DND-41 (cell line): ENCODE measurements around the gene AHRR.

Experiments used
- ATAC-seq: fragments of 200-7000 bp; cut with Tn5 transposase; 3 replicates; pipeline ENCODE4 v1.9.1; 2021; ENCODE audit warnings: low read depth; ENCODE audit not compliant: insufficient read depth
- DNase-seq: peaks from one replicate; pipeline ENCODE4 v3.0.0-alpha.2; 2020
- H2AFZ ChIP-seq: 2 replicates; pipeline ENCODE4 v1.6.0; 2012; ENCODE audit warnings: low read depth, low read length
- H3K27ac ChIP-seq: 2 replicates; pipeline ENCODE4 v1.5.1; 2012; ENCODE audit warnings: low read length, inconsistent platforms
- H3K27me3 ChIP-seq: fragments of 200-600 bp; sonication (generic); 2 replicates; pipeline ENCODE4 v1.6.0; 2012; ENCODE audit warnings: low read length, mild to moderate bottlenecking, inconsistent platforms; ENCODE audit not compliant: insufficient read depth, poor library complexity
- H3K36me3 ChIP-seq: 2 replicates; pipeline ENCODE4 v1.5.1; 2012; ENCODE audit warnings: low read length, inconsistent platforms; ENCODE audit not compliant: insufficient read depth
- H3K4me1 ChIP-seq: 2 replicates; pipeline ENCODE4 v1.5.1; 2012; ENCODE audit warnings: mild to moderate bottlenecking, low read length; ENCODE audit not compliant: insufficient read depth
- H3K4me2 ChIP-seq: 2 replicates; pipeline ENCODE4 v1.6.0; 2012; ENCODE audit warnings: mild to moderate bottlenecking, moderate library complexity, low read length, inconsistent platforms; ENCODE audit not compliant: insufficient read depth
- H3K4me3 ChIP-seq, 2 experiments: fragments of 200-600 bp in 1 of 2; shearing (Covaris generic) in 1 of 2; 2 replicates each; pipeline ENCODE4 v1.5.1; 2012 to 2016; ENCODE audit warnings: inconsistent platforms in 2 of 2, low read length in 2 of 2, mild to moderate bottlenecking in 2 of 2, low read depth in 1 of 2, moderate library complexity in 1 of 2
- H3K79me2 ChIP-seq: 2 replicates; pipeline ENCODE4 v1.6.0; 2012; ENCODE audit warnings: low read length, inconsistent platforms; ENCODE audit not compliant: insufficient read depth
- H3K9ac ChIP-seq: 2 replicates; pipeline ENCODE4 v1.6.0; 2012; ENCODE audit warnings: low read depth, mild to moderate bottlenecking, inconsistent platforms, low read length, moderate library complexity
- H3K9me3 ChIP-seq: 2 replicates; pipeline ENCODE4 v1.5.1; 2012; ENCODE audit warnings: low read length, moderate library complexity, mild to moderate bottlenecking, inconsistent platforms; ENCODE audit not compliant: insufficient read depth, severe bottlenecking
- H4K20me1 ChIP-seq: 2 replicates; pipeline ENCODE4 v1.6.0; 2012; ENCODE audit warnings: low read length; ENCODE audit not compliant: insufficient read depth
- EZH2 ChIP-seq: IDR thresholded peaks from 3 replicates; pipeline ENCODE4 v1.6.1; 2012; ENCODE audit warnings: borderline replicate concordance, low read depth, mild to moderate bottlenecking, moderate library complexity, low read length, inconsistent platforms; ENCODE audit not compliant: severe bottlenecking
- TF ChIP-seq, protein P1 (sequence below): IDR thresholded peaks from 2 replicates; pipeline ENCODE4 v1.5.1; 2012; ENCODE audit warnings: borderline replicate concordance, low read length, moderate library complexity, mild to moderate bottlenecking; ENCODE audit not compliant: poor library complexity, severe bottlenecking; ENCODE audit errors: extremely low read depth

The AHRR gene

DNA sequence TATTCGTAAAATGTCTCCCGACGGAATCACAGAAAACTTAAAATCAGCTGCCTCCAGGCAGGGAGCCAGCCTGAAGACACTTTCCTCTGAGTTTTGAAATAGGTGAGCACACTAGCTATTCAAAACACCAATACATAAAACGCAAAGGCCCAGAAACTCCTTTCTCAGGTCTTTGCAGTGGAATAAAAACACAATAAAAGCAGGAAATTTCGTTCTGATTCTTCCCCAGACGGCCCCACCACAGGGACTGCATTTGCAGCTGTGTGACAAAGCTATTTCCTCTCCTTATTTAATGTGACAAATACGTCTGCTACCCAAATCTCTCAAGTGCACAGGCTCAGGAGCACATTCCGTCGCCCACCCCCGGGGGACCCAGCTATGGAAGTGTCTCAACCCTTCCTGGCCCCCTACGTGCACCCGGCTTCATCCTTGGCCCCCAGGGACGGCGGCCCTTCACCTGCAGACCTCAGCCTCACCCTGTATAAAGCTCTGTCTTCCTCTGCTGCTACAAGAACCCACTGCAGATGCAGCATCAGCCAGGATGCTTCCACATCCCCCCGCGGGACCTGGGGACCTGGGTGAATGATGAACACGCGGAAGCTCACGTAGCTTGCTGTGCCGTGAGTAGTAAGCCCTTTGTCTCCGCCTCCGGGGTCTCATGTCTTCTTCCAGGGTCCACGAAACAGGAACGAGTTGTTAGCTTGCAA is 24.9 kb downstream of the AHRR start:
- no peak overlapping the region for H3K27ac ChIP-seq
- no peak overlapping the region for H2AFZ ChIP-seq
- no peaks in the 10 kb centered on the region for H4K20me1 ChIP-seq
- no peaks in the 10 kb centered on the region for H3K4me1 ChIP-seq
- no peaks in the 10 kb centered on the region for H3K9me3 ChIP-seq
- no peak overlapping the region for H3K4me3 ChIP-seq
- no peaks in the 10 kb centered on the region for H3K27me3 ChIP-seq
- DNase-seq: no peak
- TF ChIP-seq, protein P1, sequence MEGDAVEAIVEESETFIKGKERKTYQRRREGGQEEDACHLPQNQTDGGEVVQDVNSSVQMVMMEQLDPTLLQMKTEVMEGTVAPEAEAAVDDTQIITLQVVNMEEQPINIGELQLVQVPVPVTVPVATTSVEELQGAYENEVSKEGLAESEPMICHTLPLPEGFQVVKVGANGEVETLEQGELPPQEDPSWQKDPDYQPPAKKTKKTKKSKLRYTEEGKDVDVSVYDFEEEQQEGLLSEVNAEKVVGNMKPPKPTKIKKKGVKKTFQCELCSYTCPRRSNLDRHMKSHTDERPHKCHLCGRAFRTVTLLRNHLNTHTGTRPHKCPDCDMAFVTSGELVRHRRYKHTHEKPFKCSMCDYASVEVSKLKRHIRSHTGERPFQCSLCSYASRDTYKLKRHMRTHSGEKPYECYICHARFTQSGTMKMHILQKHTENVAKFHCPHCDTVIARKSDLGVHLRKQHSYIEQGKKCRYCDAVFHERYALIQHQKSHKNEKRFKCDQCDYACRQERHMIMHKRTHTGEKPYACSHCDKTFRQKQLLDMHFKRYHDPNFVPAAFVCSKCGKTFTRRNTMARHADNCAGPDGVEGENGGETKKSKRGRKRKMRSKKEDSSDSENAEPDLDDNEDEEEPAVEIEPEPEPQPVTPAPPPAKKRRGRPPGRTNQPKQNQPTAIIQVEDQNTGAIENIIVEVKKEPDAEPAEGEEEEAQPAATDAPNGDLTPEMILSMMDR: no peak
- no peak for TF ChIP-seq EZH2
- H3K79me2 ChIP-seq: no peaks in the 10 kb centered on the region
- no peak for ATAC-seq
- no peaks in the 10 kb centered on the region for H3K36me3 ChIP-seq
- no peak overlapping the region for H3K9ac ChIP-seq
- no peak overlapping the region for H3K4me2 ChIP-seq

DNA sequence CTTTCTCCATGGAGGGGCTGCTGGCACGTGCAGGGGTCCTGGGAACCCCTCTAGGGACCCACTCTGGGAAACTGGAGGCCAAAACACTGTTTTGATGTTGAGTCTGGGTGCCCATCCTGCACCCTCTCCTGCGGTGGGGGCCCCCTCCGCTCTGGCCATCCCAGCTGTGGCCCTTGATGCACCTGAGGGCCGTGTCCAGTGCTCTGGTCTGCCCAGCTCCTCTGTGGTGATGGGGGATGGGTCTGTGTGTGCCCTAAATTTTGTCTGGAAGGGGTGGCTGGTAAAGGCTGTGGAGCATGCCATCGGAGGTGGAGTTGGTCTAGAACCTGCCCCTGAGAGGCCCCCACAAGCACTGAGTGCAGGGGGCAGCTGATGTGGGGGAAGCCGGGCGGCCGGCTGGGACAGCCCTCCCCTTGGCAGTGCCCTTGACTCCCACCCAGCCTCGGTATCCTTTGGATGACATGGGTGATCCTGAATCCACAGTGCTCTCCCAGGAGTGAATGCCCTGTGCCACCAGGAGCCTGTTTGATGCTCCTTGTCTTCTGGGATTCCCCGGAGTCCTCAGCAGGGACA is 26.3 kb downstream of the AHRR start:
- H4K20me1 ChIP-seq: no peaks in the 10 kb centered on the region
- no peaks in the 10 kb centered on the region for H3K79me2 ChIP-seq
- H2AFZ ChIP-seq: no peak overlapping the region
- no peak for DNase-seq
- H3K9ac ChIP-seq: no peak overlapping the region
- H3K4me1 ChIP-seq: no peaks in the 10 kb centered on the region
- no peak overlapping the region for H3K4me2 ChIP-seq
- H3K4me3 ChIP-seq: no peak overlapping the region
- no peak for ATAC-seq
- H3K27me3 ChIP-seq: no peaks in the 10 kb centered on the region
- no peaks in the 10 kb centered on the region for H3K36me3 ChIP-seq
- no peaks in the 10 kb centered on the region for H3K9me3 ChIP-seq
- TF ChIP-seq, protein P1: no peak
- TF ChIP-seq EZH2: no peak
- no peak overlapping the region for H3K27ac ChIP-seq

DNA sequence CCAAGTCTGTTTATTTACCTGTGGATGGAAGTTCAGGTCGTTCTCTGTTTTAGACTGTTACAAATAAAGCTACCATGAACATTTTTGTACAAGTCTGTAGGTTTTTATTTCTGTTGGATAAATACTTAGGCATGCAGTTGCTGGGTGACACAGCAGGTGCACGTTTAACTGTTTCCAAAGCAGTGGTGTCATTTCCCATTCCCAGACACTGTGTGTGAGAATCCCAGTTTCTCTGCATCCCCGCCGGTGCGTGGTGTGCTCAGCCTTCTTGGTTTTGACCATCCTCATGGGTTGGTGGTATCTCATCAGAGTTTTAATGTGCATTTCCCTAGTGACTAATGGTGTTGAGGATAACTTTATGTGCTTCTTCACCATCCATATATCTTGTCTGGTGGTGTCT is 27.2 kb downstream of the AHRR start:
- H3K27ac ChIP-seq: no peak overlapping the region
- DNase-seq: no peak
- no peak for TF ChIP-seq EZH2
- TF ChIP-seq, protein P1: no peak
- no peak overlapping the region for H3K9ac ChIP-seq
- no peaks in the 10 kb centered on the region for H4K20me1 ChIP-seq
- no peak overlapping the region for H3K4me3 ChIP-seq
- H3K79me2 ChIP-seq: no peaks in the 10 kb centered on the region
- no peak overlapping the region for H3K4me2 ChIP-seq
- H2AFZ ChIP-seq: no peak overlapping the region
- no peaks in the 10 kb centered on the region for H3K27me3 ChIP-seq
- no peaks in the 10 kb centered on the region for H3K4me1 ChIP-seq
- H3K36me3 ChIP-seq: no peaks in the 10 kb centered on the region
- no peaks in the 10 kb centered on the region for H3K9me3 ChIP-seq
- ATAC-seq: no peak
